ENCODE data around the gene GAS6. TPM values are rescaled to one million over a fixed set of nuclear protein-coding genes. Genes with fewer than 3 reads are reported as not detected.

The GAS6 gene
- total and polyA plus RNA-seq, 9 of the 15 experiments (the other 6 are each of a cell fraction or from before 2014, with no cell fraction given): 0.14 to 9.7 (median 4.7) TPM; not detected in 1

DNA sequence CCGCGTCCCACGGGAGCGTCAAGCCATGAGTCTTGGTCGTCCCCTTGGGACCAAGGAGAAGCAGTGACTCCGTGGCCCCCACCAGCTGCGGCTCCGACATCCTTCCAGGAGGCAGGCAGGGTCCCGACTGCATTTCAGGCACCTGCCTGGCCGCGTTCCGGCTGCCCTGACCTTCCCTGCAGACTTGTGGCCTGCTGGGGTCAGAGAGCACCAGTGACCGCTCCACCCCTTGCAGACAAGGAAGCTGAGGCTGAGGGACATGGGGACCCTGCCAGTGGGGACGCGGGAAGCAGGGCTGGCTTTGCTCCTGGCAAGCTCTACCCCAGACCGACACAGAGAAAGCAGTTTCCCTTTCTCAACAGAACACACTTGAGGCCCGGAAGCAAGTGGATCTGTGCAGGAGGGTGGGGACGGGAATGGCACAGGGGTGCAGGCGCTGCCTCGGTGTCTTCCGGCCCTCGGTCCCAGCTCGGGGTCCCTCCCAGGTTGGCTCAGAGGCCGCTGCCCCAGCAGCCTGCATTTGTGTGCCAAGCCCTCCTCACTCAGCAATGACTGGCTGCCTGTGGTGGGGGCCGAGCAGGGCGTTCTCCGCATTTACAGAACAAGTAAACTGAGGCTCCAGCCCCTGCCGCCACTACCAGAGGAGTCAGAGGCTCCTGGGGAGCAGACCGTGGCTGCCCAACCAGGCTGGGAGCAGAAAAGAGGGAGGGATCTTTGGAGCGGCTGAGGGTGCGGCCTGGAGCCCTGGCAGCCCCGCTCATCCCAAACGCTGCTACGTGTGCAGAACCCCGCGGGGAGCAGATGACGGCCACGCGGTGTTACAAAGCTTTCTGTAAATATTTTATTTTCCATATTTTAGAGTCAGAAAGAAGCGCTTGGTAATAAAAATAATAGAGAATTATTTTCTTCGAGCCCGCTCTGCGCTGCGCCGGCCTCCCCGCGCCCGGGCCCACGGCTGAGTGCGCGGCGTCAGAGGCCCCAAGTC, 43.9 kb downstream of the GAS6 start:
- Histone ChIP-seq H3K9me3 (replicated peaks; ENCODE audit: control insufficient read depth, insufficient read depth, low read depth, low read length) (no peaks in the 10 kb centered on the region), H3K9ac (ENCODE audit: insufficient read depth in 1 of 2, low read depth in 2 of 2, low read length in 2 of 2) (no peak overlapping the region), H3K27me3 (ENCODE audit: control insufficient read depth in 2 of 2, insufficient read depth in 2 of 2, low read length in 2 of 2) (no peaks in the 10 kb centered on the region), H3K4me1 (replicated peaks in 1 of 2; ENCODE audit: control insufficient read depth in 2 of 2, insufficient read depth in 2 of 2, low read length in 2 of 2) (peaks cover 0 to 33% of the 10 kb centered on the region in 2 experiments; a peak in 2 of 5 replicates), H3K36me3 (ENCODE audit: control insufficient read depth, insufficient read depth, low read length) (no peaks in the 10 kb centered on the region), H3K79me2 (ENCODE audit: control insufficient read depth, insufficient read depth, low read length) (no peaks in the 10 kb centered on the region), H4K20me1 (replicated peaks; ENCODE audit: control insufficient read depth, insufficient read depth, low read length) (no peaks in the 10 kb centered on the region), H3K27ac (ENCODE audit: extremely low read depth, low read depth, low read length) (no peak overlapping the region), H3K9me1 (ENCODE audit: control insufficient read depth, insufficient read depth, low read length) (no peaks in the 10 kb centered on the region), H2AFZ (ENCODE audit: low read depth, low read length) (no peak overlapping the region), H3K4me2 (ENCODE audit: insufficient read depth, low read length) (no peak overlapping the region), H3K4me3 (no peak overlapping the region)
- WGBS (ENCODE audit: insufficient coverage, low coverage, missing lambda C conversion rate): 83% methylated on average over 25 of the region's 52 CpGs
- POLR2A ChIA-PET: no interaction called here
- FAIRE-seq (no peak), DNase-seq (ENCODE audit: extremely low read depth in 1 of 4, low spot score in 3 of 4) (no peak), ATAC-seq (no peak)
- BruUV-seq (replicated peaks): no TSS peak
- TF ChIP-seq POLR2G (IDR thresholded peaks at IDR 0.05; ENCODE audit: low read depth, low read length) (peak; percentile 19; the same call in 1 of the 2 replicates), BMI1 (IDR thresholded peaks at IDR 0.05; ENCODE audit: low read length) (no peak)
- in situ Hi-C loops (cut with MboI) (loop anchor here (10.0 kb wide), 1 partner anchor 95 kb away; no protein-coding TSS in a partner anchor), intact Hi-C loops (cut with micrococcal nuclease) (loop anchor here (5.0 kb wide), 3 partner anchors 82 to 407 kb away; no protein-coding TSS in a partner anchor)
- CTCF ChIA-PET (ENCODE audit: low intra/inter-chr PET ratio): no interaction called here

DNA sequence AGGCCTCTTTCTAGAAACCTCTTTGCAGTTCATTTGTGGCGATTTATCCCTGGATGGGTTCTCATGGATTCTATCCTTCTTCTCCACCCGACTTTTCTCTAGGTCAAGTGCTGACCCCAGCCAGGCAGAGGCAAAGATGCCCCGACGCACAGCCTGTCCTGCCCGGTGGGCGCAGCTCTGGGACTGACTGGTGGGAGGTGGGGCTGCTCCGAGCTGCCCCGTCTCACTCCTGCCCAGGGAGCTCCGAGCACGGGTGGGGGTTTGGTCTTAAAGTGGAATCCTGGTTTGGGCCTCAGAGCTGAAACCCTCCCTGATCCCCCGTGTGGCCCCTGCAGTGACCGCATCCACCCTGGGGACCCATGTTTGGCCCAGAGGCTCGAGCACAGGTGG, 44.5 kb downstream of the GAS6 start:
- Histone ChIP-seq H3K27ac (ENCODE audit: extremely low read depth, low read depth, low read length) (no peak overlapping the region), H4K20me1 (replicated peaks; ENCODE audit: control insufficient read depth, insufficient read depth, low read length) (no peaks in the 10 kb centered on the region), H3K9ac (ENCODE audit: insufficient read depth in 1 of 2, low read depth in 2 of 2, low read length in 2 of 2) (no peak overlapping the region), H3K36me3 (ENCODE audit: control insufficient read depth, insufficient read depth, low read length) (no peaks in the 10 kb centered on the region), H3K4me3 (no peak overlapping the region), H3K4me1 (replicated peaks in 1 of 2; ENCODE audit: control insufficient read depth in 2 of 2, insufficient read depth in 2 of 2, low read length in 2 of 2) (peaks cover 0 to 33% of the 10 kb centered on the region in 2 experiments; a peak in 2 of 5 replicates), H2AFZ (ENCODE audit: low read depth, low read length) (no peak overlapping the region), H3K27me3 (ENCODE audit: control insufficient read depth in 2 of 2, insufficient read depth in 2 of 2, low read length in 2 of 2) (no peaks in the 10 kb centered on the region), H3K79me2 (ENCODE audit: control insufficient read depth, insufficient read depth, low read length) (no peaks in the 10 kb centered on the region), H3K4me2 (ENCODE audit: insufficient read depth, low read length) (no peak overlapping the region), H3K9me3 (replicated peaks; ENCODE audit: control insufficient read depth, insufficient read depth, low read depth, low read length) (0 out of 2 replicates have a peak, but pooled peaks cover 2% of the 10 kb centered on the region), H3K9me1 (ENCODE audit: control insufficient read depth, insufficient read depth, low read length) (no peaks in the 10 kb centered on the region)
- no peak for ATAC-seq
- no peak for DNase-seq (ENCODE audit: extremely low read depth in 1 of 4, low spot score in 3 of 4)
- intact Hi-C loops (cut with micrococcal nuclease) (loop anchor here (5.0 kb wide), 3 partner anchors 83 to 408 kb away; no protein-coding TSS in a partner anchor), in situ Hi-C loops (cut with MboI) (no loop called here)
- no TSS peak for BruUV-seq (replicated peaks)
- ChIA-PET CTCF (ENCODE audit: low intra/inter-chr PET ratio) (no interaction called here), POLR2A (interaction anchor here (0.7 kb wide), 1 partner anchor 11 kb away, joined by 3 read pairs; no protein-coding TSS in a partner anchor)
- no peak for FAIRE-seq
- 60% methylated on average over 5 of the region's 13 CpGs for WGBS (ENCODE audit: insufficient coverage, low coverage, missing lambda C conversion rate)
- TF ChIP-seq CREB3 (tag; conservative IDR thresholded peaks at IDR 0.05; ENCODE audit: low read depth) (no peak), SMAD2 (IDR thresholded peaks at IDR 0.05; ENCODE audit: low read depth, low read length) (no peak), GTF2E2 (tag; IDR thresholded peaks at IDR 0.05) (no peak), GABPB1 (CRISPR knock-in tag; IDR thresholded peaks at IDR 0.05) (no peak), LEF1 (IDR thresholded peaks at IDR 0.05) (no peak), DMBX1 (CRISPR knock-in tag; IDR thresholded peaks at IDR 0.05; ENCODE audit: borderline replicate concordance) (no peak)
- TF ChIP-seq, protein P1, sequence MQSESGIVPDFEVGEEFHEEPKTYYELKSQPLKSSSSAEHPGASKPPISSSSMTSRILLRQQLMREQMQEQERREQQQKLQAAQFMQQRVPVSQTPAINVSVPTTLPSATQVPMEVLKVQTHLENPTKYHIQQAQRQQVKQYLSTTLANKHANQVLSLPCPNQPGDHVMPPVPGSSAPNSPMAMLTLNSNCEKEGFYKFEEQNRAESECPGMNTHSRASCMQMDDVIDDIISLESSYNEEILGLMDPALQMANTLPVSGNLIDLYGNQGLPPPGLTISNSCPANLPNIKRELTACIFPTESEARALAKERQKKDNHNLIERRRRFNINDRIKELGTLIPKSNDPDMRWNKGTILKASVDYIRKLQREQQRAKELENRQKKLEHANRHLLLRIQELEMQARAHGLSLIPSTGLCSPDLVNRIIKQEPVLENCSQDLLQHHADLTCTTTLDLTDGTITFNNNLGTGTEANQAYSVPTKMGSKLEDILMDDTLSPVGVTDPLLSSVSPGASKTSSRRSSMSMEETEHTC (IDR thresholded peaks at IDR 0.05): no peak
- TF ChIP-seq, protein P2, sequence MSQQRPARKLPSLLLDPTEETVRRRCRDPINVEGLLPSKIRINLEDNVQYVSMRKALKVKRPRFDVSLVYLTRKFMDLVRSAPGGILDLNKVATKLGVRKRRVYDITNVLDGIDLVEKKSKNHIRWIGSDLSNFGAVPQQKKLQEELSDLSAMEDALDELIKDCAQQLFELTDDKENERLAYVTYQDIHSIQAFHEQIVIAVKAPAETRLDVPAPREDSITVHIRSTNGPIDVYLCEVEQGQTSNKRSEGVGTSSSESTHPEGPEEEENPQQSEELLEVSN (IDR thresholded peaks at IDR 0.05; ENCODE audit: borderline replicate concordance in 1 of 2, extremely low read depth in 1 of 2, insufficient read depth in 1 of 2, insufficient read length in 1 of 2, low read depth in 1 of 2, low read length in 1 of 2, poor library complexity in 1 of 2, severe bottlenecking in 1 of 2): no peak

All from K562 (cell line).